Prostate gland (tissue), 2 donors: ENCODE results near the gene ADAMTS2. TPM values are rescaled to one million over a fixed set of nuclear protein-coding genes. Genes with fewer than 3 reads are reported as not detected.

Experiments
- DNase-seq: peaks from one replicate; pipeline ENCODE4 v3.0.0-alpha.2; 2019; ENCODE audit warnings: low spot score
- H3K27ac ChIP-seq, 2 donors: fragments of 200-600 bp; sonication (generic); 2 replicates each; pipeline ENCODE4 v1.5.1; 2017 to 2019
- H3K27me3 ChIP-seq: fragments of 200-600 bp; sonication (generic); replicated peaks from 2 replicates; pipeline ENCODE4 v1.5.1; 2019; ENCODE audit not compliant: insufficient read depth
- H3K36me3 ChIP-seq, 2 donors: fragments of 200-600 bp; sonication (generic); 1 replicate in 1 of 2; 2 replicates in 1 of 2; pipeline versions ENCODE4 v1.5.1 to v1.8.1; 2017 to 2019
- H3K4me1 ChIP-seq: fragments of 200-600 bp; sonication (generic); replicated peaks from 2 replicates; pipeline ENCODE4 v1.5.1; 2019
- H3K4me3 ChIP-seq, 2 donors: fragments of 200-600 bp; sonication (generic); 2 replicates each; pipeline ENCODE4 v1.5.1; 2017 to 2019
- H3K9me3 ChIP-seq: fragments of 200-600 bp; sonication (generic); 2 replicates; pipeline ENCODE4 v1.5.1; 2017
- CTCF ChIP-seq, 4 experiments: fragments of 200-600 bp in 2 of 4; fragments of 450-650 bp in 2 of 4; sonication (generic) in 2 of 4; IDR thresholded peaks; 1 replicate in 3 of 4; 2 replicates in 1 of 4; pipeline ENCODE4 v1.5.1; 2016 to 2019; ENCODE audit warnings: antibody characterized with exemption in 4 of 4, mild to moderate bottlenecking in 2 of 4, moderate library complexity in 2 of 4
- POLR2A ChIP-seq: fragments of 450-650 bp; IDR thresholded peaks from one replicate; pipeline ENCODE4 v1.6.1; 2016; ENCODE audit warnings: antibody characterized with exemption, mild to moderate bottlenecking
- POLR2AphosphoS5 ChIP-seq: sonication (generic); formaldehyde crosslinking; IDR thresholded peaks from one replicate; pipeline ENCODE4 v1.6.1; 2017; ENCODE audit warnings: antibody characterized with exemption
- WGBS: methylation state at CpG from one replicate; pipeline ENCODE4 v1.1.5; 2018; 5-methylcytosine and 5-hydroxymethylcytosine counted together
- intact Hi-C: fragments of 100-400 bp; cut with DNase I; formaldehyde crosslinking; loops from one replicate; pipeline ENCODE4 v1.14.2; 2022
- total RNA-seq, 2 donors: library from RNA; depleted of rRNA; stranded (reverse); fragments of >200 nt; gene quantifications; one replicate each; pipeline ENCODE4 v1.1.0, GENCODE V29; 2016

ADAMTS2 gene
- total RNA-seq, 2 donors from 2014 or later = 2.0 to 20.3 TPM

GRCh38 chr5:179180921-179181645 is 164.2 kb downstream of the ADAMTS2 start:
- Histone ChIP-seq H3K27me3 (no peaks in the 10 kb centered on the region), H3K4me1 (no peaks in the 10 kb centered on the region), H3K36me3 (no peaks in the 10 kb centered on the region), H3K4me3 (no peak overlapping the region), H3K27ac (no peak overlapping the region), H3K9me3 (no peaks in the 10 kb centered on the region)
- no peak for DNase-seq
- no peak for TF ChIP-seq POLR2AphosphoS5
- no peak for TF ChIP-seq POLR2A
- no peak for TF ChIP-seq CTCF (IDR thresholded peaks at IDR 0.05)
- intact Hi-C loops = no loop called here
- 88% methylated on average over 16 of the region's 16 CpGs for WGBS

- TF ChIP-seq CTCF (IDR thresholded peaks at IDR 0.05) = no peak
- TF ChIP-seq POLR2A = no peak
- no peak for TF ChIP-seq POLR2AphosphoS5
- no peak overlapping the region for H3K27ac ChIP-seq
- intact Hi-C loops = no loop called here
- no peak for DNase-seq
- H3K36me3 ChIP-seq = no peaks in the 10 kb centered on the region
- 80% methylated on average over 16 of the region's 16 CpGs for WGBS
- no peaks in the 10 kb centered on the region for H3K9me3 ChIP-seq
- H3K27me3 ChIP-seq = no peaks in the 10 kb centered on the region
- no peaks in the 10 kb centered on the region for H3K4me1 ChIP-seq
- H3K4me3 ChIP-seq = no peak overlapping the region
Observed at GRCh38 chr5:179180061-179180610, 165.1 kb downstream of the ADAMTS2 start.

GRCh38 chr5:179177711-179178575 is 167.3 kb downstream of the ADAMTS2 start:
- 65% methylated on average over 10 of the region's 10 CpGs for WGBS
- H3K9me3 ChIP-seq = no peaks in the 10 kb centered on the region
- TF ChIP-seq POLR2A = no peak
- TF ChIP-seq POLR2AphosphoS5 = no peak
- TF ChIP-seq CTCF (IDR thresholded peaks at IDR 0.05) = no peak
- no peak overlapping the region for H3K4me3 ChIP-seq
- intact Hi-C loops = no loop called here
- no peak overlapping the region for H3K27ac ChIP-seq
- H3K4me1 ChIP-seq = no peaks in the 10 kb centered on the region
- no peaks in the 10 kb centered on the region for H3K36me3 ChIP-seq
- no peaks in the 10 kb centered on the region for H3K27me3 ChIP-seq
- DNase-seq = no peak

GRCh38 chr5:179176571-179177230 is 168.6 kb downstream of the ADAMTS2 start:
- Histone ChIP-seq H3K4me1 (no peaks in the 10 kb centered on the region), H3K36me3 (no peaks in the 10 kb centered on the region), H3K27me3 (no peaks in the 10 kb centered on the region), H3K27ac (no peak overlapping the region), H3K9me3 (no peaks in the 10 kb centered on the region), H3K4me3 (no peak overlapping the region)
- DNase-seq = no peak
- WGBS = 79% methylated on average over 13 of the region's 13 CpGs
- intact Hi-C loops = no loop called here
- TF ChIP-seq POLR2AphosphoS5 = no peak
- no peak for TF ChIP-seq POLR2A
- TF ChIP-seq CTCF (IDR thresholded peaks at IDR 0.05) = no peak
